Fibroblast of lung (primary cell): ENCODE results near the gene HDLBP. TPM values are rescaled to one million over a fixed set of nuclear protein-coding genes. Genes with fewer than 3 reads are reported as not detected.

Source experiments
- DNase-seq, 2 donors: peaks; one replicate each; pipeline versions ENCODE4 v3.0.0 to v3.0.0-alpha.2; 2010; ENCODE audit warnings: low read depth in 2 of 2
- H2AFZ ChIP-seq: 2 replicates; pipeline ENCODE4 v1.5.1; 2012; ENCODE audit warnings: low read length, control low read depth, inconsistent platforms
- H3K27ac ChIP-seq: 2 replicates; pipeline ENCODE4 v1.5.1; 2011; ENCODE audit warnings: low read length, control low read depth; ENCODE audit not compliant: insufficient read depth
- H3K27me3 ChIP-seq: 2 replicates; pipeline ENCODE4 v1.5.1; 2011; ENCODE audit warnings: mild to moderate bottlenecking, low read length; ENCODE audit not compliant: control insufficient read depth, insufficient read depth
- H3K36me3 ChIP-seq: 2 replicates; pipeline ENCODE4 v1.5.1; 2011; ENCODE audit warnings: low read length; ENCODE audit not compliant: control insufficient read depth, insufficient read depth
- H3K4me1 ChIP-seq: 2 replicates; pipeline ENCODE4 v1.5.1; 2011; ENCODE audit warnings: low read length; ENCODE audit not compliant: control insufficient read depth, insufficient read depth; ENCODE audit errors: extremely low read depth
- H3K4me2 ChIP-seq: 2 replicates; pipeline ENCODE4 v1.5.1; 2011; ENCODE audit warnings: low read length, control low read depth; ENCODE audit not compliant: insufficient read depth; ENCODE audit errors: extremely low read depth
- H3K4me3 ChIP-seq, 4 experiments: fragments of 200-600 bp in 1 of 4; sonication (generic) in 1 of 4; replicated peaks in 1 of 4; 2 replicates each; pipeline ENCODE4 v1.5.1; 2011 to 2016; ENCODE audit warnings: low read length in 4 of 4, low read depth in 3 of 4, mild to moderate bottlenecking in 3 of 4, control low read depth in 2 of 4, inconsistent platforms in 1 of 4, mixed read lengths in 1 of 4; ENCODE audit not compliant: insufficient read depth in 1 of 4; ENCODE audit errors: control extremely low read depth in 1 of 4
- H3K79me2 ChIP-seq: 2 replicates; pipeline ENCODE4 v1.5.1; 2012; ENCODE audit warnings: mild to moderate bottlenecking, low read length, inconsistent platforms; ENCODE audit not compliant: control insufficient read depth, insufficient read depth
- H3K9ac ChIP-seq: 2 replicates; pipeline ENCODE4 v1.5.1; 2011; ENCODE audit warnings: mild to moderate bottlenecking, low read length, control low read depth; ENCODE audit not compliant: insufficient read depth
- H3K9me3 ChIP-seq: 2 replicates; pipeline ENCODE4 v1.5.1; 2012; ENCODE audit warnings: low read depth, low read length; ENCODE audit not compliant: control insufficient read depth, insufficient read depth
- H4K20me1 ChIP-seq: 2 replicates; pipeline ENCODE4 v1.5.1; 2011; ENCODE audit warnings: low read length; ENCODE audit not compliant: control insufficient read depth, insufficient read depth; ENCODE audit errors: extremely low read depth
- CTCF ChIP-seq, 2 donors: IDR thresholded peaks in 1 of 2; conservative IDR thresholded peaks in 1 of 2; 1 replicate in 1 of 2; 2 replicates in 1 of 2; pipeline ENCODE4 v1.5.1; 2011 to 2012; ENCODE audit warnings: low read length in 2 of 2, control low read depth in 1 of 2, inconsistent platforms in 1 of 2, low read depth in 1 of 2, mild to moderate bottlenecking in 1 of 2
- EZH2 ChIP-seq: IDR thresholded peaks from 2 replicates; pipeline ENCODE4 v1.5.1; 2012; ENCODE audit warnings: low read length, control low read depth, mild to moderate bottlenecking; ENCODE audit errors: missing control alignments
- polyA plus RNA-seq, 2 donors: library from polyadenylated mRNA; depleted of rRNA in 1 of 2; stranded (reverse) in 1 of 2; unstranded in 1 of 2; fragments of >200 nt; gene quantifications; 2 replicates each; pipeline ENCODE4 v1.2.1, GENCODE V29; 2011 to 2012; ENCODE audit warnings: missing spikeins in 1 of 2
- total RNA-seq: library from RNA; depleted of rRNA; stranded (reverse); fragments of >200 nt; gene quantifications from 2 replicates; pipeline ENCODE4 v1.2.1, GENCODE V29; 2014

Gene HDLBP
- total and polyA plus RNA-seq, 2 donors (not counting 1 experiment from before 2014, with no cell fraction given): 626 to 1,354 TPM

GRCh38 chr2:241234962-241235740 is 80.3 kb downstream of the HDLBP start:
- Histone ChIP-seq H3K4me3 (no peak overlapping the region), H2AFZ (no peak overlapping the region), H3K4me1 (no peaks in the 10 kb centered on the region), H3K4me2 (no peak overlapping the region), H3K9me3 (no peaks in the 10 kb centered on the region), H3K36me3 (peaks cover 69% of the 10 kb centered on the region), H4K20me1 (no peaks in the 10 kb centered on the region), H3K27ac (no peak overlapping the region), H3K27me3 (no peaks in the 10 kb centered on the region), H3K79me2 (peaks cover 15% of the 10 kb centered on the region), H3K9ac (no peak overlapping the region)
- DNase-seq: no peak
- TF ChIP-seq EZH2 (no peak), CTCF (conservative IDR thresholded peaks at IDR 0.05 in 1 of 2, IDR thresholded peaks at IDR 0.05 in 1 of 2; ENCODE audit: low read depth in 1 of 2, low read length in 2 of 2) (no peak)

GRCh38 chr2:241234066-241234790 is 81.2 kb downstream of the HDLBP start:
- DNase-seq: no peak
- Histone ChIP-seq H3K27ac (no peak overlapping the region), H3K9ac (no peak overlapping the region), H3K27me3 (no peaks in the 10 kb centered on the region), H3K9me3 (no peaks in the 10 kb centered on the region), H4K20me1 (no peaks in the 10 kb centered on the region), H3K79me2 (peaks cover 11% of the 10 kb centered on the region), H3K36me3 (peaks cover 70% of the 10 kb centered on the region), H3K4me3 (no peak overlapping the region), H2AFZ (no peak overlapping the region), H3K4me1 (no peaks in the 10 kb centered on the region), H3K4me2 (no peak overlapping the region)
- TF ChIP-seq CTCF (conservative IDR thresholded peaks at IDR 0.05 in 1 of 2, IDR thresholded peaks at IDR 0.05 in 1 of 2; ENCODE audit: low read depth in 1 of 2, low read length in 2 of 2): no peak
- TF ChIP-seq EZH2: no peak

GRCh38 chr2:241232736-241233575 is 82.5 kb downstream of the HDLBP start:
- H3K4me1 ChIP-seq: no peaks in the 10 kb centered on the region
- no peak for DNase-seq
- no peaks in the 10 kb centered on the region for H3K9me3 ChIP-seq
- H2AFZ ChIP-seq: no peak overlapping the region
- no peak overlapping the region for H3K27ac ChIP-seq
- H3K4me2 ChIP-seq: no peak overlapping the region
- no peaks in the 10 kb centered on the region for H4K20me1 ChIP-seq
- peaks cover 11% of the 10 kb centered on the region for H3K79me2 ChIP-seq
- H3K4me3 ChIP-seq: no peak overlapping the region
- H3K9ac ChIP-seq: no peak overlapping the region
- no peak for TF ChIP-seq CTCF (conservative IDR thresholded peaks at IDR 0.05 in 1 of 2, IDR thresholded peaks at IDR 0.05 in 1 of 2; ENCODE audit: low read depth in 1 of 2, low read length in 2 of 2)
- no peak for TF ChIP-seq EZH2
- peaks cover 74% of the 10 kb centered on the region for H3K36me3 ChIP-seq
- H3K27me3 ChIP-seq: no peaks in the 10 kb centered on the region
